Activated T-helper 17 cell treated with anti-CD3 and anti-CD28 coated beads, Interleukin-2, amount 50 U/mL, for 72 hours (primary cell): ENCODE results near the gene ZNF775. TPM values are rescaled to one million over a fixed set of nuclear protein-coding genes. Genes with fewer than 3 reads are reported as not detected.

Experiments
- ATAC-seq: fragments of 150-1000 bp; cut with Tn5 transposase; replicated peaks from 2 replicates; pipeline ENCODE4 v1.10.0; 2021; ENCODE audit warnings: mild to moderate bottlenecking, moderate library complexity
- H3K27ac Mint-ChIP-seq: one replicate; pipeline ENCODE4 v1.8.0; 2022; ENCODE audit warnings: mixed read lengths
- H3K27me3 Mint-ChIP-seq: one replicate; pipeline ENCODE4 v1.8.0; 2022; ENCODE audit warnings: mixed read lengths
- H3K36me3 Mint-ChIP-seq: one replicate; pipeline ENCODE4 v1.8.0; 2022; ENCODE audit warnings: low read depth, mild to moderate bottlenecking, mixed read lengths
- H3K4me1 Mint-ChIP-seq: one replicate; pipeline ENCODE4 v1.8.0; 2022; ENCODE audit warnings: mixed read lengths
- H3K4me3 Mint-ChIP-seq: one replicate; pipeline ENCODE4 v1.8.0; 2022; ENCODE audit warnings: mild to moderate bottlenecking, mixed read lengths
- H3K9me3 Mint-ChIP-seq: one replicate; pipeline ENCODE4 v1.8.0; 2022; ENCODE audit warnings: mixed read lengths
- total RNA-seq, 2 donors: library from RNA; stranded (reverse); gene quantifications; one replicate each; pipeline ENCODE4 v1.2.3, GENCODE V29; 2022

The ZNF775 gene
- total RNA-seq, 2 donors from 2014 or later, result 2.5 to 3.2 TPM

DNA sequence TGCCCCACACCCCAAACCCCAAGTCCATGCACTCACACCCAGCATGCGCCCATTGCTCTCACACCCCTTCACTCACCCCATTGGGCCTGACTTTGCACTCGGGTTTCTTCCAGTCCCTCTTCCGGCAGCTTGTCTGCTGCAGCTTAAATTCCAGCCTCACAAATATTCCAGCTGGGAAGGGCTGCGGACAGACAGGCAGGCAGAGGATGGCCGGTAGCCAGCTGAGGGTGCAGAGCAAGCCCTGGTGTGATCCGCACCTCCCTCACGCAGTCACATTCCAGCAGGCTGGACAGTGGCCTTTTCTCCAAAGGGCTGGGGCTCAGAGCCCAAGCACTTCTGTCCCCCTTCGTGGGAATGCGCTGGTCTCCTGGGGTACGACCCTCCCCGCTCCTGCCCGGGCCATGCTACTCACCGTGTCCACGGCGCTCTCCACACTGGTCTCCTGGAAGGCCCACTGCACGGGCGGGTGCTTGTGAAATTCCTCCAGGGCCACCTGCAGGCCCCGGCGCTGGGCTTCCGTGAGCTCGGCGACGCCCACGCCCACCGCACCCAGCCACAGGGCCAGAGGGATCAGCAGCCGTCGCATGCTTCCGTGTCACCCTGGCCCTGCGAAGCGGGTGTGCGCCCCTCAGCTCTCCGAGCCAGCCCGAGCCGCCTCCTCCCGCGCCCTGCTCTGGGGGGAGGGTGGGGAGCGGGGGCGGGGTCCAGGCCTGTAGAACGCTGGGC, 38.9 kb upstream of the ZNF775 start:
- H3K4me1 Mint-ChIP-seq, result no peaks in the 10 kb centered on the region
- no peak overlapping the region for H3K4me3 Mint-ChIP-seq
- H3K9me3 Mint-ChIP-seq, result no peaks in the 10 kb centered on the region
- no peak for ATAC-seq
- H3K36me3 Mint-ChIP-seq, result peaks cover 21% of the 10 kb centered on the region
- no peak overlapping the region for H3K27ac Mint-ChIP-seq
- peaks cover 19% of the 10 kb centered on the region for H3K27me3 Mint-ChIP-seq

DNA sequence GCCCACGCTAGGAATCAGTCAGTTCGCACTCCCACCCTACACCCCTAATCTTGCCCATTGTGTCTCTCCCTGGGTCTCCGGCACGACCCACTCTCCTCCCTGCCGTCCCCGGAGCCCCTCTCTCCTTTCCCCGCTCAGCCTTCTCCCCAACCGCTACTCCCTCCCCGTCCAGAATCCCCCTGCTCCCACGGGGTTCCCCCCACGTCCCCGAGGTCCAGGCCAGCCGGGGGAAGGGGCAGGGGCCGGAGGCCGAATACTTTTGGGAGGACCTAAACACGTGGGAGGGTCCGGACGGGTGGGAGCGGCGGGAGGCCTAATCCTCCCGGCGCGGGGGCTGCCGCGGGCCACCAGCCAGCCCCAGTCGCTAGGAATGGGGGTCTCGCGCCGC, 38.3 kb upstream of the ZNF775 start:
- peaks cover 21% of the 10 kb centered on the region for H3K36me3 Mint-ChIP-seq
- no peak overlapping the region for H3K4me3 Mint-ChIP-seq
- H3K4me1 Mint-ChIP-seq, result no peaks in the 10 kb centered on the region
- H3K9me3 Mint-ChIP-seq, result no peaks in the 10 kb centered on the region
- H3K27ac Mint-ChIP-seq, result no peak overlapping the region
- no peak for ATAC-seq
- peaks cover 19% of the 10 kb centered on the region for H3K27me3 Mint-ChIP-seq

DNA sequence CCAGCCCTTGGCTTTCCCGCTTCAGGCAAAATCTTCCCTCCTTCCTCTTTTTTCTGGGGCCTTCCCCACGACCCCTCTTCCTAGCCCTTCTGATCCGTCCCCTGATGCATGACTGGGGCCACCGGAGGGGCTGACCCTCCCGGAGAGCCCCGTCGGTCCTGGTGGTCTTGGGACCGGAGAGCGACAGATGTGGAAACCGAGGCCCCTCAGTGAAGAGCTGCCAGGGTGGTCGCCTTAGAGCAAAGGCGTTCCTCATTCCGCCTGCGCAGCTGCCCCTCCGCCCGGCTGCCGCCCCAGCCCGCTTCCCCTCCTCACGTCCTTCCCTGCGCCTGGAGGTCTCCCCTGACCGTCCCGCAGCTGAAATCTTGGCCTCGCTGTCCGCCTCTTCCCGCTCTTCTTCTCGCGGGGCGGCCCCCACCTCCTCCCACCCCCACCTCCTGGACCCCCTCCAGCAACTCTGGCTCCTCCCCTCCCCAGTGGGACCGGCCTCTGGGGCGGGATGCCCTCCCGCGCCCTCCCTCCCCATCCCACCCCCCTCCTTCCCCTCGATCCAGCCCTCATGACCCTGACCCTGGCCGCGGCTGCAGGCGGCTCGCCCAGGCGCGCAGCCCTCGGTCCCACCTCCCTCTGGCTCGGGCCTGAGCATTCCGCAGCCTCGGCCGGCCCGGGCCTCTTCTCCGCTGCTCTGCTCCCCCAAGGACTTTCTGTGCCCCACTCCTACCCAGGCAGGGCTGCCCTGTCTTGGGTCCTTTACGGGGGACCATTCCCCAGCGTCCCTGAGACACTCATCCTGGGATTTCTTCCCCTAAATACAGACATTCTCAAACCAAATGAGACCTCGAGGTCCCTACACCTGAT, 37.6 kb upstream of the ZNF775 start, which contains the start of gene RARRES2:
TSS of gene RARRES2 (minus strand) at position 367 of the 858 bp plus-strand sequence. CDS start 1,020 bp downstream, outside the sequence.
- no peak for ATAC-seq
- Mint-ChIP-seq H3K9me3 (no peaks in the 10 kb centered on the region), H3K36me3 (peaks cover 17% of the 10 kb centered on the region), H3K27me3 (peaks cover 24% of the 10 kb centered on the region), H3K4me3 (no peak within 1 kb of the TSS), H3K4me1 (no peaks in the 10 kb centered on the region), H3K27ac (no peak within 1 kb of the TSS)

DNA sequence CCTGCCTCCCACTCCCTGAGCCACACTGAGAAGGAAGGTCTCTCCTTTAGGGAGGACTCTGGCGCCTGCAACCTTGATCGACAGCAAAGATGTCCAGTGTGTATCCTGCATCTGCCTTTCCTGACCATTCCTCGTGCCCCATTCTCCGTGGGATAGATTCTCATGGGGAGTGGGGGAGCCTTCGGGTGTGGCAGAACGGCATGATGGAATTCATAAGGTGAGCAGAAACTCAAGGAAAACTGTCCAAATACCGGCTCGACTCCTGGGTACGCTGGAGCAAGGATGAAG, 37.1 kb upstream of the ZNF775 start:
- Mint-ChIP-seq H3K27me3 (peaks cover 25% of the 10 kb centered on the region), H3K27ac (no peak overlapping the region), H3K4me1 (no peaks in the 10 kb centered on the region), H3K9me3 (no peaks in the 10 kb centered on the region), H3K36me3 (peaks cover 11% of the 10 kb centered on the region), H3K4me3 (no peak overlapping the region)
- ATAC-seq, result no peak

DNA sequence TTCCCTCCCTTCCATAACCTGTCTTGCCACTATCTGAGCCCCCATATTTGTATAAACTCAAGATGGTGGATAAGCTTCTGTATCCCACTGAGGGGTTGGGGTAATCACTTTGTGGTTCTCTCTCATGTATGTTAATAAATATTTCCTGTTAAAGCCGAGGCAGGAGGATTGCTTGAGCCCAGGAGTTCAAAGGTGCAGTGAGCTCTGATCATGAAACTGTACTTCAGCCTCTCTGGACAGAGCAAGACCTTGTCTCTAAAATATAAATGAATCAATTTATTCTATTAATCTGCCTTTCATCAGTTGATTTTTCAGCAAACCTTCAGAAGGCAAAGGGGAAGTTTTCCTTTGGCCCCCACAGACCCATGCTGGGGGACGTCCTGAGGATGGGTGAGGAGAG, 35.9 kb upstream of the ZNF775 start:
- ATAC-seq, result no peak
- no peaks in the 10 kb centered on the region for H3K4me1 Mint-ChIP-seq
- no peak overlapping the region for H3K27ac Mint-ChIP-seq
- H3K9me3 Mint-ChIP-seq, result no peaks in the 10 kb centered on the region
- no peaks in the 10 kb centered on the region for H3K36me3 Mint-ChIP-seq
- H3K27me3 Mint-ChIP-seq, result peaks cover 25% of the 10 kb centered on the region
- no peak overlapping the region for H3K4me3 Mint-ChIP-seq

DNA sequence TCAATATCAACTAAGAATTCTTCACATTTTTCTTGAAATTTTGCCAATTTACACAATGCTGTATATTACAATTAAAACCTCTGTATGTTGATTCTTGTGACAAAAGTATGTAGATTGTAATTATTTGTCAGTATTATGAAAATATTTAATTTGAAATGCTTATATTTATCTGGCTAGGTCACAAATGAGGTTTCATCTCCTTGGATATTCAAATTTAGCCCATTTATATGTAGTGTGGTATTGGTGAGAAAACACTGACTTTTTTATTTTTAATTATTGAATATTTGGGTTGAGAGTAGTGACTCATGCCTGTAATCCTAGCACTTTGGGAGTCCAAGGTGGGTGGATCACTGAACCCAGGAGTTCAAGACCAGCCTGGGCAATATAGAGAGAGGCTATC, 34.8 kb upstream of the ZNF775 start:
- peaks cover 25% of the 10 kb centered on the region for H3K27me3 Mint-ChIP-seq
- no peaks in the 10 kb centered on the region for H3K36me3 Mint-ChIP-seq
- H3K9me3 Mint-ChIP-seq, result no peaks in the 10 kb centered on the region
- no peak overlapping the region for H3K27ac Mint-ChIP-seq
- ATAC-seq, result no peak
- no peak overlapping the region for H3K4me3 Mint-ChIP-seq
- H3K4me1 Mint-ChIP-seq, result no peaks in the 10 kb centered on the region

DNA sequence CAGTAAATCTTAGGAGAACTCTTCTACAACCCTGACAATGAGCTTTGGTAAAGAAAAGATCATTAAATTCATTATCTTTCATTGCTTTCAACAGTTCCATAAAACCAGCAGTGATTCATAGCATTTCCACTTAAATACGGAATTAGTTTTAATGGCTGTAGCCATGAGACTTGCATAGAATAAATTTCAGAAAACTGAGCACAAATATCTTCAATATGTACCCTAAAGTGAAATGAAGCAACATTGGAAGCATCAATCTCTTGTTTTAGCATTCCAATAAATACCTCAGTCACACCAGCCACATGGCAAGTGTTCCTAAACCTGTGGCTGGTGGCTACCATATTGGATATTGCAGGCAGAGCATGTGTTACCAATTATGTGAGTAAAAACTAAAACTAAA, 34.1 kb upstream of the ZNF775 start:
- Mint-ChIP-seq H3K27me3 (peaks cover 19% of the 10 kb centered on the region), H3K4me3 (no peak overlapping the region), H3K4me1 (no peaks in the 10 kb centered on the region), H3K36me3 (no peaks in the 10 kb centered on the region), H3K9me3 (no peaks in the 10 kb centered on the region), H3K27ac (no peak overlapping the region)
- ATAC-seq, result no peak

DNA sequence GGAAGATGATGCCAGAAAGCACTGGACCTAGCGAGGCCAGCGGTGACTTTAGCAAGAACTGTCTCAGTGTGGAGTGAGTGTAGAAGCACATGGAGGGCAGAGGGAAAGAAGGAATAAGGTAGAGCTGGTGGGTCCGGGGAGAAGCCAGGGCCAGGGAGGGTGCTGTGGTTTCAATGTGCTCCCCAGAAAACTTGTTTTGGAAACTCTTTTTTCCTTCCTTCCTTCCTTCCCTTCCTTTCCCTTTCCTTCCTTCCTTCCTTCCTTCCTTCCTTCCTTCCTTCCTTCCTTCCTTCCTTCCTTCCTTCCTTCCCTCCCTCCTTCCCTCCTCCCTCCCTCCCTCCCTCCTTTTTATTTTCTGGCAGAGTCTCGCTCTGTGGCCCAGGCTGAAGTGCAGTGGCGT, 32.2 kb upstream of the ZNF775 start:
- Mint-ChIP-seq H3K27ac (no peak overlapping the region), H3K27me3 (peaks cover 16% of the 10 kb centered on the region), H3K9me3 (no peaks in the 10 kb centered on the region), H3K4me1 (no peaks in the 10 kb centered on the region), H3K4me3 (no peak overlapping the region), H3K36me3 (no peaks in the 10 kb centered on the region)
- ATAC-seq, result no peak

DNA sequence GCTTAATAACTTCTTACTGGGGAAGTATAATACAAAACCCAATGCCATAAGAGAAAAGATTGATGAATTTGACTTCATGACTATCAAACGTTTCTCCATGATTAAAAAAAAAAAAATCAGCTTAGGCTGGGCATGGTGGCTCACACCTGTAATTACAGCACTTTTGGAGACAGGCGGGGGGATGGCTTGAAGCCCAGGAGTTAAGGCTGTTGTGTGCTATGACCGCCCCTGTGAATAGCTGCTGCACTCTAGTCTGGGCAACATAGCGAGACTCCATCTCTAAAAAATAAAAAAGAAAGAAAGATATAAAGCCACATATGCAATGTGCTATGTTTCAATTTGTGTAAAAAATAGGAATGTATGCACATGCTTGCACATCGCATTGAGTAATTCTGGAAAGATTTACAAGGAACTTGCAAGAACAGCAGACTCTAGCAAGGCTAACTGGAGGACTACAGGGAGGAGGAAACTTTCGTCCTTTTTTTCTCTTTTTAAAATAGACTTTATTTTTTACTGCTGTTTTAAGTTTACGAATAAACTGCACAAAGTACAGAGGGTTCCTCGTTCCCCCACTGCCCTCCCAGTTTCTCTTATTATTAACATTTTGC, 27.4 kb upstream of the ZNF775 start:
- Mint-ChIP-seq H3K36me3 (no peaks in the 10 kb centered on the region), H3K9me3 (no peaks in the 10 kb centered on the region), H3K27me3 (no peaks in the 10 kb centered on the region), H3K4me1 (no peaks in the 10 kb centered on the region), H3K4me3 (no peak overlapping the region), H3K27ac (no peak overlapping the region)
- ATAC-seq, result no peak

DNA sequence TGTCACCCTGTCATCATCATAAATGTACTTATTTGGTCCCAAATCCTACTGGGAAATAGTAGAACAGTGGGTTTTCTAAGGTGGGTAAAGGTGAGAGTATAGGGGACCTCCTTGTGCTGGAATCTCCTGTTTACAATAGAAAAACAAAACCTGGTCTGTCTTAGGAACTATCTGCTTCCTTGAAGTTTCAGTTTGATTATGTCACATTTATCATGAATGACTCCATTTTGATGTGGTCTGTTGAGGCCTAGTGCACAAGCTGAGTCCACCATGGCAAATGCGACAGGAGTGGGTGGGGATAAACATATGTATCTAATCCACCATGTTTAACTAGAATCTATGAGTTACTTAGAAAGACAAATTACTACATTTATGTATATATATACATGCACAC, 23.5 kb upstream of the ZNF775 start:
- no peak overlapping the region for H3K4me3 Mint-ChIP-seq

DNA sequence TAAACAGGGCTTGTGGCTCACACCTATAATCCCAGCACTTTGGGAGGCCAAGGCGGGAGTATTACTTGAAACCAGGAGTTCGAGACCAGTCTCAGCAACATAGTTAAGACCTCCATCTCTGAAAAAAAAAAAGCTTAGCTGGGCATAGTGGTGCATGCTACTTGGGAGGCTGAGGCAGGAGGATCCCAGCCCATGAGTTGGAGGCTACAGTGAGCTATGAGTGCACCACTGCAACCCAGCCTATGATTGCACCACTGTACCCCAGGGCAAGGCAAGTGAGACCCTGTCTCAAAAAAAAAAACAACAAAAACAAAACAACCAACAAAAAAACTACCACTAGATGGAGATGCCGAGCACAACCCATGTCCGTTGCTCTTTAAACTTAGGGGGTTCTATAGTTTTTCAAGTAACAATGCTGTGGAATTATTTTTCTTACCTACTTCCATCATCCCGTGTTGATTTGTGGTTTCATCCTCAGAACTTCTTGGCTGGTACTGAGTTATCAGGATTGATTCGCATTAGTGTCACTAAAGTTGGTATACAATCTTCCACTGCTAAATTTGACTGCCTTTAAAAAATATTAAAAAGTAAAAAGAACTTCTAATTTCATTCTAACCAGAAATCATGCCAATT, 22.7 kb upstream of the ZNF775 start:
- Mint-ChIP-seq H3K4me1 (peaks cover 19% of the 10 kb centered on the region), H3K27me3 (no peaks in the 10 kb centered on the region), H3K9me3 (no peaks in the 10 kb centered on the region), H3K4me3 (peak overlapping the region; percentile 79), H3K36me3 (no peaks in the 10 kb centered on the region), H3K27ac (peak overlapping the region; percentile 17)
- ATAC-seq, result no peak

More for the DNA sequence above, 23.5 kb upstream of the ZNF775 start:
- no peak overlapping the region for H3K27ac Mint-ChIP-seq
- no peaks in the 10 kb centered on the region for H3K27me3 Mint-ChIP-seq
- ATAC-seq, result no peak
- peaks cover 19% of the 10 kb centered on the region for H3K4me1 Mint-ChIP-seq
- H3K9me3 Mint-ChIP-seq, result no peaks in the 10 kb centered on the region
- no peaks in the 10 kb centered on the region for H3K36me3 Mint-ChIP-seq

DNA sequence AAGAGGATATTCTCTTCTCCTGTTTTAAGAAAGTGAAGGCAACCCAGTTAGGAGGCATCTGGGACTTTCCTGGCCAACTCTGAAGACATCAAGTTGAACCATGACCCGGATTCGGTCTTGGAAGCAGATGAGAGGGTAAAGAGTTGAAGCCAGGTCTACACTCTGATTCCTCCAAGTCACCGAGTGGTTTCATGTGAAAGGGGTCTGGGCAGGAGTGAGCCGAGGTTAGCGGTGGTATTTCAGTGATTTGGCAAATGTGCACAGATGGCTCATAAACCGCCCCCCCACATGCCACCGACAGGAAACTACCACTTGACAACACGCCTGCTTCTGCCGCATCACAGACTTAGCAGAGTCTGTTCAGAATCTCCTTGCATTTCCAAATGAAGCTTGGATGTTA, 21.9 kb upstream of the ZNF775 start:
- Mint-ChIP-seq H3K9me3 (no peaks in the 10 kb centered on the region), H3K27ac (peak overlapping the region; percentile 83), H3K4me1 (peaks cover 19% of the 10 kb centered on the region), H3K4me3 (peak overlapping the region; percentile 79), H3K27me3 (no peaks in the 10 kb centered on the region), H3K36me3 (no peaks in the 10 kb centered on the region)
- ATAC-seq, result peak; percentile 84

DNA sequence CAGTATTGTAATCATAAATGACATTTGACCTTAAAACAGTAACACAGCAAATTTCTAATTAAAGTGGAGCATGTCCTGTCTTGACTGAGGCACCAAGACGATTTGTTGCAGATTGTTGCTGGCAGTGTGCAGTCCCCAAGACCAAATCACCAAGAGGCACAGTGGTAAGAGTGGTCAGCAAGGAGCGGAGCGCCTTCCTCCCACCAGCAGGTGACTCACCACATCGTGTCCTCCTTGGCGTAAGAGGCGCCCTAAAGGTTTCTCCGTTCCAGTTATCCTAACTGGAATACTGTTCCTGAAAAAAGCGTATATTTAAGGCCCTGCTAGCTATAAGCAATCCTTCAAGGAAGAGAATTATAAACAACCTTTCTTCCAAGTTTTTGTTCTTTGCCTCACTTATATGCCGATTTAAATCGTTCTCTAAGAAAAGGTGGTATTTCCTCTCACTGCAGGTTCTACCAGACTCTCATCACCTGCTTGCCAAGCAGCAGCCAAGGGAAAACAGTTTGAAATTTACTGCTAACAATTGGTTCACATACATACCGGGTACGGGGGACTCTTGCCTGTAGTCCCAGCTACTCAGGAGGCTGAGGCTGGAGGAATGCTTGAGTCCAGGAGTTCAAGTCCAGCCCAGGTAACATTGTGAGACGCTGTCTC, 21.2 kb upstream of the ZNF775 start:
- ATAC-seq, result peak; percentile 56
- Mint-ChIP-seq H3K27ac (peak overlapping the region; percentile 83), H3K4me3 (peak overlapping the region; percentile 79), H3K4me1 (peaks cover 19% of the 10 kb centered on the region), H3K36me3 (no peaks in the 10 kb centered on the region), H3K9me3 (no peaks in the 10 kb centered on the region), H3K27me3 (no peaks in the 10 kb centered on the region)

DNA sequence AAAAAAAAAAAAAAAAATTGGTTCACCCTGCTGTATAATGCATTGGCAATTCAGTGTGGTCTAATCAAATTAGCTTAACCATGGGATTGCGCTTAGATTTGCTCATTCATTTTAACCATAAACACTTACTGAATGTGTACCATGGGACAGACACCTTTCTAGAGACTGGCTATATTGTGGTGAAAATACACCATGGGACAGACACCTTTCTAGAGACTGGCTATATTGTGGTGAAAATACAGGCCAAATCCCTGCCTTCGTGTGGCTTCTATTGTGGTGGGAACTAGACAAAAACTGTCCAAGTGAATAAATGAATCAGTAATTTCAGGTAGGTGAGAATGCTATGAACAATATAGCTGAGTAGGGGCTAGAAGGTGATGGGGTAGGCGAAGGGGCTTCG, 20.7 kb upstream of the ZNF775 start:
- peak overlapping the region; percentile 79 for H3K4me3 Mint-ChIP-seq
- no peaks in the 10 kb centered on the region for H3K9me3 Mint-ChIP-seq
- no peak overlapping the region for H3K27ac Mint-ChIP-seq
- H3K27me3 Mint-ChIP-seq, result no peaks in the 10 kb centered on the region
- no peaks in the 10 kb centered on the region for H3K36me3 Mint-ChIP-seq
- ATAC-seq, result peak; percentile 28
- peaks cover 19% of the 10 kb centered on the region for H3K4me1 Mint-ChIP-seq
